CD4-positive, alpha-beta T cell treated with Interferon alpha-2 for 1 hour (primary cell): ENCODE results near the gene ULK3.
"Not testable (repeated sequence)": the region's sequence is repeated elsewhere in the genome, so short reads cannot be mapped to it uniquely, and the experiment has no call there.

Experiments used
- DNase-seq, 2 donors: peaks; one replicate each; pipeline ENCODE4 v3.0.0-alpha.2; 2020 to 2022

Gene ULK3

GRCh38 chr15:74842581-74843444, at the start of gene ULK3:
TSS of gene ULK3 (minus strand) at chr15:74843156. CDS start at chr15:74843105, 51 bp downstream.
- DNase-seq: peak; percentile 90 to 93

GRCh38 chr15:74892313-74892712, 49.4 kb upstream of the ULK3 start:
- no peak for DNase-seq

GRCh38 chr15:74891469-74891868, 48.5 kb upstream of the ULK3 start:
- no peak for DNase-seq

GRCh38 chr15:74890665-74890960, 47.7 kb upstream of the ULK3 start:
- DNase-seq: no peak

GRCh38 chr15:74889883-74890664, 47.1 kb upstream of the ULK3 start, which contains the start of gene MPI:
TSS of gene MPI (plus strand) at chr15:74890042. CDS start at chr15:74890074, 32 bp downstream.
- peak; percentile 79 to 88 for DNase-seq

- no peak for DNase-seq
Observed at GRCh38 chr15:74889390-74889882, 46.5 kb upstream of the ULK3 start.

- DNase-seq: no peak
Observed at GRCh38 chr15:74888716-74889115, 45.8 kb upstream of the ULK3 start.

GRCh38 chr15:74887537-74888193, 44.7 kb upstream of the ULK3 start:
- DNase-seq: not testable (repeated sequence)

GRCh38 chr15:74885461-74885860, 42.5 kb upstream of the ULK3 start:
- no peak for DNase-seq

GRCh38 chr15:74884428-74885223, 41.7 kb upstream of the ULK3 start:
- no peak for DNase-seq

- no peak for DNase-seq
Observed at GRCh38 chr15:74882528-74882927, 39.6 kb upstream of the ULK3 start.

- no peak for DNase-seq
Observed at GRCh38 chr15:74878273-74878672, 35.3 kb upstream of the ULK3 start.

- DNase-seq: peak in 1 of 2 donors; percentile 4
Observed at GRCh38 chr15:74873756-74874424, 30.9 kb upstream of the ULK3 start.

GRCh38 chr15:74873036-74873755, 30.2 kb upstream of the ULK3 start, which contains the start of gene SCAMP2:
TSS of gene SCAMP2 (minus strand) at chr15:74873365. CDS start at chr15:74873255, 110 bp downstream.
- DNase-seq: peak; percentile 92

- DNase-seq: no peak
Observed at GRCh38 chr15:74872702-74873035, 29.7 kb upstream of the ULK3 start.

GRCh38 chr15:74870436-74871215, 27.7 kb upstream of the ULK3 start:
- no peak for DNase-seq

GRCh38 chr15:74869726-74870407, 26.9 kb upstream of the ULK3 start:
- DNase-seq: peak; percentile 31 to 47

GRCh38 chr15:74869372-74869725, 26.4 kb upstream of the ULK3 start:
- DNase-seq: no peak

- peak in 1 of 2 donors; percentile 29 for DNase-seq
Observed at GRCh38 chr15:74868059-74868458, 25.1 kb upstream of the ULK3 start.
